Daoy (cell line): ENCODE data around the gene PMIS2. TPM values are rescaled to one million over a fixed set of nuclear protein-coding genes. Genes with fewer than 3 reads are reported as not detected.
"Not testable (repeated sequence)": the region's sequence is repeated elsewhere in the genome, so short reads cannot be mapped to it uniquely, and the experiment has no call there.

Experiments
- DNase-seq: peaks from one replicate; pipeline ENCODE4 v3.0.0-alpha.2; 2015; ENCODE audit warnings: low read depth
- total RNA-seq: library from RNA; depleted of rRNA; stranded (reverse); fragments of >200 nt; shearing (Covaris generic); gene quantifications from 2 replicates; pipeline ENCODE4 v1.2.3, GENCODE V29; 2014

The PMIS2 gene
- total RNA-seq, 1 experiment from 2014 or later, result not detected

DNA sequence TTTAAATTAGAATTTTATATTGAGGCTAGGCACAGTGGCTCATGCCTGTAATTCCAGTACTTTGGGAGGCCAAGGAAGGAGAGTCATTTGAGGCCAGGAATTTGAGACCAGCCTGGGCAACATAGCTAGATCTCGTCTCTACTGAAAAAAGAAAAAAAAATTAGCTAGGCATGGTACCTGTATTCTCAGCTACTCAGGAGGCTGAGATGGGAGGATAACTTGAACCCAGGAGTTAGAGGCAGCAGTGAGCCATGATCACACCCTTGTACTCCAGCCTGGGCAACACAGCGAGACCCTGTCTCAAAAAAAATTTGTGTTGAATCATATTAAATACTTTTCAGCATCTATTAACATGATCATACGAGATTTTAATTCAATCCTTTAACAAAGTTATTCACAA, 4.9 kb downstream of the PMIS2 start:
- DNase-seq, result no peak

GRCh38 chr19:35592226-35592625, 6.3 kb downstream of the PMIS2 start:
- peak; percentile 35 for DNase-seq

- DNase-seq, result not testable (repeated sequence)
Observed at GRCh38 chr19:35595026-35595425, 9.1 kb downstream of the PMIS2 start.

- DNase-seq, result no peak
Observed at GRCh38 chr19:35595928-35596327, 10.0 kb downstream of the PMIS2 start.

- peak; percentile 43 for DNase-seq
Observed at GRCh38 chr19:35596366-35596999, 10.5 kb downstream of the PMIS2 start.

- no peak for DNase-seq
Observed at GRCh38 chr19:35601971-35602370, 16.0 kb downstream of the PMIS2 start.

- not testable (repeated sequence) for DNase-seq
Observed at GRCh38 chr19:35604436-35604835, 18.5 kb downstream of the PMIS2 start.

GRCh38 chr19:35607170-35607569, 21.2 kb downstream of the PMIS2 start:
- DNase-seq, result not testable (repeated sequence)

- no peak for DNase-seq
Observed at GRCh38 chr19:35607661-35608060, 21.7 kb downstream of the PMIS2 start.

- no peak for DNase-seq
Observed at GRCh38 chr19:35608251-35608650, 22.3 kb downstream of the PMIS2 start.

DNA sequence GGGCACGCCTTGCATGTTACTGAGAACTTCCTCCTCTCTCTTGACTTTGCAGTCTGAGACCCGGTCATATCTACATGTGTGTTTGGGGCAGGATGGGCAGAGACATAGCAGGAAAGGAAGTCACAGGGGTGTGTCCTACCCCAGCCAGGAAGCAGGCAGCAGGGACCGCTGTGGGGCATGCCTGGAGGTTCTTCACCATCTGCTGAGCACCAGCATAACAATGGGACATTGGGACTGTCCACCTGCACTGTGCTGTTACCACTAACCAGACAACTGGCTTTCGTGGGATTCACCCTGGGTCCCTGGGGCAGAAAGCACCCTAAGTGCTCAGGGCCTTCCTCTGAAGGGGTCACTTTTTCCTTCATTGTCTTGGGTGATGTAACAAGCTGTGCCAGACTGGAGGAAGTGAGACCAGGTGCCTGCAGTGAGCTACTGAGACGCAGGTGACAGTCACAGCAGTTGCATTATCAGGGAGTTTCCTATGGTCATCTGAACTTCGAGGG, 23.9 kb downstream of the PMIS2 start:
- DNase-seq, result no peak

DNA sequence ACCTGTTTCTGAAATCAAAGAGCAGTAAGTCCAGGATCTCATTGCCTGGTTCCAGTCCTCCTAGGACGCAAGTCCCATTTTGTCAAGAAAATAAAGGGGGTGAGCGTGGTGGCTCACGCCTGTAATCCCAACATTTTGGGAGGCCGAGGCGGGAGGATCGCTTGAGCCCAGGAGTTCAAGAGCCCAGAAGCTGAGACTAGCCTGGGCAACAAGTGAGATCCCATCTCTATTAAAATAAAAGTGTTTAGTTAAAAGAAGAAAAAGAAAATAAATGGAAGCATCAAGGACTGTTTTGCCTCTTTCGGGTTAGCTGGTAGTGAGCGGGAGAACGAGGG, 26.2 kb downstream of the PMIS2 start:
- no peak for DNase-seq

DNA sequence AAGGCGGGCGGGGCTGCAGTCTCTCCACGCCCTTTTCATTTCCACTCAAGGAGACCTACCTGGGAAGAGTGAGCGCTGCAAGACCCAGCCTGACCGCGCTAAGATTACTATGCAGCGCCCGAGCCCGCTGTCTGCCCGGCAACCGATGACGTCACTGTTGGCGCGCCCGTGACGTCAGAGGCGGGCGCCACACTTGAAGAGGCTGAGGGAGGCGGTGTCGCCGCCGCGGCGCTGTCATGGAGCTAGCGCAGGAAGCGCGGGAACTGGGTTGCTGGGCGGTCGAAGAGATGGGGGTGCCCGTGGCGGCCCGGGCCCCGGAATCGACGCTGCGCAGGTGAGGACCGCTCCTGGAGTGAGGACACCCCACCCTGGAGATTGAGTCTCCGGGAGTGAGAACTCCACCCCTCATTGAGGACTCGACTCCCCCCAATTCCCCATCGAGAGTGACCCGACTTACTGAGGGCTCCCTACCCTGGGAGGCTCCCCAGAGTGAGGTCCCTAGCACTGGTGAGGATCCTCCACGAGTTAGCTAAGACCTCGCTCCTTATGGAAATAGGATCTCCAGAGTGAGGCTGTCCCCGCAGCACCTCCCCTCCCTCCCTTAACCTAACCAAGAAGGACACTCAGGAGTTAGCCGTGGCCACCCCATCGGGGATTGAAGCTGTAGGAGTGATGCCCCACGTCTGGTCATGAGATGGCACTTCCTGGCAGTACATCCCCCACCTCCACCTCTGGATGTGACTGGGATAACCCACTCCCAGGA, 26.8 kb downstream of the PMIS2 start, which contains the start of gene HAUS5:
TSS of gene HAUS5 (plus strand) at position 177 of the 763 bp plus-strand sequence. CDS start at position 237, 60 bp downstream.
- peak; percentile 97 for DNase-seq

- no peak for DNase-seq
Observed at GRCh38 chr19:35613574-35613973, 27.6 kb downstream of the PMIS2 start.

DNA sequence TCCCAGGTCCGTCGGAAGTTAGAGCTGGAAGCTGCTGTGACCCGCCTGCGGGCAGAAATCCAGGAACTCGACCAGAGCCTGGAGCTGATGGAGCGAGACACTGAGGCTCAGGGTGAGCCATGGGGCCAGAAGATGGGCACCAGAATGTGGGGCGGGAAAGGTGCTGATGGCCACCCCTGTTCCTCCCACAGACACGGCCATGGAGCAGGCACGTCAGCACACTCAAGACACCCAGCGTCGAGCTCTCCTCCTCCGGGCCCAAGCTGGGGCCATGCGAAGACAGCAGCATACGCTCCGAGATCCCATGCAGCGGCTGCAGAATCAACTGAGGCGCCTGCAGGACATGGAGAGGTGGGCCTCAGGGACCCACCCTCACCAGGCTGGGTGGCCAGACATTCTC, 29.1 kb downstream of the PMIS2 start:
- no peak for DNase-seq

DNA sequence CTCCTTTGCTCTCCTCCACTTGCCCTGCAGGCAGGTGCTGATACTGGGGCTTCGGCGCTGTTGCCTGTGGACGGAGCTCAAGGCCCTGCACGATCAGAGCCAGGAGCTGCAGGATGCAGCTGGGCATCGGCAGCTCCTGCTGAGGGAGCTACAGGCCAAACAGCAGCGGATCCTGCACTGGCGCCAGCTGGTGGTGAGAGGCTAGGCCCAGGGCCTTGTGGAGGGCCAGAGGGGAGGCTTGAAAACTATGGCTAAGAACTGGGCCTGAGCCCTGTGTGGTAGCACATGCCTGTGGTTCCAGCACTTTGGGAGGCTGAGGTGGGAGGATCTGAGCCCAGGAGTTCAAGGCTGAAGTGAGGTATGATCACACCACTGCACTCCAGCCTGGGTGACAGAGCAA, 32.9 kb downstream of the PMIS2 start:
- no peak for DNase-seq

DNA sequence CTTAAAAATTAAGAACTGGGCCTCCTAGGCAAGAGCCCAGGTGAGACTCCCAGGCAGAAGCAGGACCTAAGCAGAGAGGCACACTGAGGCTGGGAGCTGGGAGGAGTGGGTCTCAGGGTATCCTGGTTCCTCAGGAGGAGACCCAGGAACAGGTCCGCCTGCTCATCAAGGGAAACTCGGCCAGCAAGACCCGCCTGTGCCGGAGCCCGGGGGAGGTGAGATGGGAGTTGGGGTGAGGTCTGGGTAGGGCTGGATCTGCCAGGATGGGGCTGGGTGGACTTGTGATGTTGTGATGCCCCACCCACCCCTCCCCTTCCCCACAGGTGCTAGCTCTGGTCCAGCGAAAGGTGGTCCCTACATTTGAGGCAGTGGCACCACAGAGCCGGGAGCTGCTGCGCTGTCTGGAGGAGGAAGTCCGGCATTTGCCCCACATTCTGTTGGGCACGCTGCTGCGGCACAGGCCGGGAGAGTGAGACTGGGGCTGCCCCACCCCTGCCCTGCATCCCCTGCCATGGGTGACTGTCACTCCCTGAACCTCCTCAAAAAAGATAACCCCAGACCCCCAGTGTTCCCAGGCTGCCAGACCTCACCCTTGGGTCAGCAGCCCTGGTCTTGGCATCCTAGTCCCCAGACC, 33.4 kb downstream of the PMIS2 start:
- no peak for DNase-seq

GRCh38 chr19:35620001-35620400, 34.0 kb downstream of the PMIS2 start:
- no peak for DNase-seq

GRCh38 chr19:35621708-35622107, 35.7 kb downstream of the PMIS2 start:
- no peak for DNase-seq

- no peak for DNase-seq
Observed at GRCh38 chr19:35622750-35623149, 36.8 kb downstream of the PMIS2 start.

GRCh38 chr19:35623327-35624010, 37.5 kb downstream of the PMIS2 start:
- no peak for DNase-seq

GRCh38 chr19:35628264-35628564, 42.2 kb downstream of the PMIS2 start:
- DNase-seq, result no peak
